Measurements from ENCODE around the gene NGLY1. TPM values are rescaled to one million over a fixed set of nuclear protein-coding genes. Genes with fewer than 3 reads are reported as not detected.

NGLY1 gene
- total RNA-seq, 1 donor from 2014 or later, result 16.3 TPM

GRCh38 chr3:25775936-25776335 is 7.3 kb downstream of the NGLY1 start:
- DNase-seq (ENCODE audit: low spot score in 2 of 2), result no peak
- intact Hi-C loops (cut with DNase I), result no loop called here
- Histone ChIP-seq H3K9me3 (peaks cover 3 to 10% of the 10 kb centered on the region in 2 donors), H3K27me3 (no peaks in the 10 kb centered on the region), H3K27ac (no peak overlapping the region), H3K36me3 (peaks cover 13 to 40% of the 10 kb centered on the region in 2 donors), H3K4me1 (no peaks in the 10 kb centered on the region), H3K4me3 (no peak overlapping the region)
- no peak for TF ChIP-seq CTCF (IDR thresholded peaks at IDR 0.05)

GRCh38 chr3:25768851-25769250 is 14.4 kb downstream of the NGLY1 start:
- intact Hi-C loops (cut with DNase I), result no loop called here
- TF ChIP-seq CTCF (IDR thresholded peaks at IDR 0.05), result no peak
- H3K36me3 ChIP-seq, result peaks cover 5 to 13% of the 10 kb centered on the region in 2 donors

GRCh38 chr3:25751725-25752124 is 31.5 kb downstream of the NGLY1 start:
- DNase-seq (ENCODE audit: low spot score in 2 of 2), result no peak
- Histone ChIP-seq H3K36me3 (peaks cover 23 to 32% of the 10 kb centered on the region in 2 donors), H3K27ac (no peak overlapping the region), H3K4me3 (no peak overlapping the region), H3K9me3 (no peaks in the 10 kb centered on the region), H3K4me1 (no peaks in the 10 kb centered on the region), H3K27me3 (no peaks in the 10 kb centered on the region)
- intact Hi-C loops (cut with DNase I), result loop anchor here (10.0 kb wide), 1 partner anchor 107 kb away; no protein-coding TSS in a partner anchor
- no peak for TF ChIP-seq CTCF (IDR thresholded peaks at IDR 0.05)

More at GRCh38 chr3:25768851-25769250, 14.4 kb downstream of the NGLY1 start:
- Histone ChIP-seq H3K4me3 (no peak overlapping the region), H3K9me3 (peaks cover 3 to 10% of the 10 kb centered on the region in 2 donors), H3K27ac (no peak overlapping the region), H3K4me1 (no peaks in the 10 kb centered on the region), H3K27me3 (no peaks in the 10 kb centered on the region)
- DNase-seq (ENCODE audit: low spot score in 2 of 2), result no peak

- no peak for TF ChIP-seq CTCF (IDR thresholded peaks at IDR 0.05)
- Histone ChIP-seq H3K4me3 (no peak overlapping the region), H3K27ac (no peak overlapping the region), H3K36me3 (peaks cover 23 to 32% of the 10 kb centered on the region in 2 donors), H3K4me1 (no peaks in the 10 kb centered on the region), H3K27me3 (no peaks in the 10 kb centered on the region), H3K9me3 (no peaks in the 10 kb centered on the region)
- no peak for DNase-seq (ENCODE audit: low spot score in 2 of 2)
- intact Hi-C loops (cut with DNase I), result loop anchor here (10.0 kb wide), 1 partner anchor 106 kb away; no protein-coding TSS in a partner anchor
Observed at GRCh38 chr3:25751048-25751447, 32.2 kb downstream of the NGLY1 start.

- intact Hi-C loops (cut with DNase I), result no loop called here
Observed at GRCh38 chr3:25749031-25749581, 34.1 kb downstream of the NGLY1 start.

More at GRCh38 chr3:25749031-25749581, 34.1 kb downstream of the NGLY1 start:
- Histone ChIP-seq H3K36me3 (peaks cover 23 to 42% of the 10 kb centered on the region in 2 donors), H3K4me1 (no peaks in the 10 kb centered on the region), H3K27ac (no peak overlapping the region), H3K4me3 (no peak overlapping the region), H3K27me3 (no peaks in the 10 kb centered on the region), H3K9me3 (no peaks in the 10 kb centered on the region)
- DNase-seq (ENCODE audit: low spot score in 2 of 2), result no peak
- no peak for TF ChIP-seq CTCF (IDR thresholded peaks at IDR 0.05)
